Vagina (tissue), 2 donors: ENCODE results near the gene NFATC4.

Source experiments
- POLR2A ChIP-seq, 2 donors: fragments of 450-650 bp; IDR thresholded peaks; one replicate each; pipeline ENCODE4 v1.6.1; 2017; ENCODE audit warnings: antibody characterized with exemption in 2 of 2, mild to moderate bottlenecking in 2 of 2, moderate library complexity in 2 of 2
- TF ChIP-seq, protein P1 (sequence below), 3 experiments: fragments of 450-650 bp in 2 of 3; fragments of 200-600 bp in 1 of 3; sonication (generic) in 1 of 3; IDR thresholded peaks; one replicate each; pipeline ENCODE4 v1.5.1; 2017 to 2019; ENCODE audit warnings: antibody characterized with exemption in 3 of 3, mild to moderate bottlenecking in 2 of 3, moderate library complexity in 2 of 3

DNA sequence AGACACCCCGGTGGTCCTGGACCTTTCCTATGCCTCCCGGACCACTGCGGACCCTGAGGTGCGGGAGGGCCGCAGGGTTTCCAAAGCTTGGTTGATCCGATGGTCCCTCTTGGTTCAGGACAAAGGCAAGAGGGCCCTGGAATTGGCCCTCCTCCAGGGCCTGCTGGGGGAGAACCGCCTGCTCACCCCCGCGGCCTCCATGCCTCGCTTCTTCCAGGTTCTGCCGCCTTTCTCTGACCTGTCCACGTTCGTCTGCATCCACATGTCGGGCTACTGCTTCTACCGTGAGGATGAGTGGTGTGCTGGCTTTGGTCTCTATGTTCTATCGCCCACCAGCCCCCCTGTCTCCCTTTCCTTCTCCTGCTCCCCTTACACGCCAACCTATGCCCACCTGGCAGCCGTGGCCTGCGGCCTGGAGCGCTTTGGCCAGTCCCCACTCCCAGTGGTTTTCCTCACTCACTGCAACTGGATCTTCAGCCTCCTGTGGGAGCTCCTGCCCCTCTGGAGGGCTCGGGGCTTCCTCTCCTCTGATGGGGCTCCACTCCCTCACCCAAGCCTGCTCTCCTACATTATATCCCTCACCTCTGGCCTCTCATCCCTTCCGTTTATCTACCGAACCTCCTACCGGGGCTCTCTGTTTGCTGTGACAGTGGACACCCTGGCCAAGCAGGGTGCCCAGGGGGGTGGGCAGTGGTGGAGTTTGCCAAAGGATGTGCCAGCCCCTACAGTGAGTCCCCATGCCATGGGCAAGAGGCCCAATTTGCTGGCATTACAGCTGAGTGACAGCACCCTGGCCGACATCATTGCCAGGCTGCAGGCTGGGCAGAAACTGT, 47.7 kb downstream of the NFATC4 start:
- TF ChIP-seq, protein P1, sequence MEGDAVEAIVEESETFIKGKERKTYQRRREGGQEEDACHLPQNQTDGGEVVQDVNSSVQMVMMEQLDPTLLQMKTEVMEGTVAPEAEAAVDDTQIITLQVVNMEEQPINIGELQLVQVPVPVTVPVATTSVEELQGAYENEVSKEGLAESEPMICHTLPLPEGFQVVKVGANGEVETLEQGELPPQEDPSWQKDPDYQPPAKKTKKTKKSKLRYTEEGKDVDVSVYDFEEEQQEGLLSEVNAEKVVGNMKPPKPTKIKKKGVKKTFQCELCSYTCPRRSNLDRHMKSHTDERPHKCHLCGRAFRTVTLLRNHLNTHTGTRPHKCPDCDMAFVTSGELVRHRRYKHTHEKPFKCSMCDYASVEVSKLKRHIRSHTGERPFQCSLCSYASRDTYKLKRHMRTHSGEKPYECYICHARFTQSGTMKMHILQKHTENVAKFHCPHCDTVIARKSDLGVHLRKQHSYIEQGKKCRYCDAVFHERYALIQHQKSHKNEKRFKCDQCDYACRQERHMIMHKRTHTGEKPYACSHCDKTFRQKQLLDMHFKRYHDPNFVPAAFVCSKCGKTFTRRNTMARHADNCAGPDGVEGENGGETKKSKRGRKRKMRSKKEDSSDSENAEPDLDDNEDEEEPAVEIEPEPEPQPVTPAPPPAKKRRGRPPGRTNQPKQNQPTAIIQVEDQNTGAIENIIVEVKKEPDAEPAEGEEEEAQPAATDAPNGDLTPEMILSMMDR (IDR thresholded peaks at IDR 0.05): no peak
- TF ChIP-seq POLR2A (IDR thresholded peaks at IDR 0.05): no peak
